Lower leg skin (tissue), 3 donors: ENCODE results near the gene DNAL1.

ENCODE experiments used
- POLR2A ChIP-seq, 2 donors: fragments of 450-650 bp; IDR thresholded peaks; one replicate each; pipeline ENCODE4 v1.6.1; 2016 to 2017; ENCODE audit warnings: antibody characterized with exemption in 2 of 2, mild to moderate bottlenecking in 1 of 2, moderate library complexity in 1 of 2
- TF ChIP-seq, protein P1 (sequence below), 3 donors: fragments of 450-650 bp; IDR thresholded peaks; one replicate each; pipeline ENCODE4 v1.5.1; 2016; ENCODE audit warnings: antibody characterized with exemption in 3 of 3, mild to moderate bottlenecking in 3 of 3, moderate library complexity in 2 of 3

DNA sequence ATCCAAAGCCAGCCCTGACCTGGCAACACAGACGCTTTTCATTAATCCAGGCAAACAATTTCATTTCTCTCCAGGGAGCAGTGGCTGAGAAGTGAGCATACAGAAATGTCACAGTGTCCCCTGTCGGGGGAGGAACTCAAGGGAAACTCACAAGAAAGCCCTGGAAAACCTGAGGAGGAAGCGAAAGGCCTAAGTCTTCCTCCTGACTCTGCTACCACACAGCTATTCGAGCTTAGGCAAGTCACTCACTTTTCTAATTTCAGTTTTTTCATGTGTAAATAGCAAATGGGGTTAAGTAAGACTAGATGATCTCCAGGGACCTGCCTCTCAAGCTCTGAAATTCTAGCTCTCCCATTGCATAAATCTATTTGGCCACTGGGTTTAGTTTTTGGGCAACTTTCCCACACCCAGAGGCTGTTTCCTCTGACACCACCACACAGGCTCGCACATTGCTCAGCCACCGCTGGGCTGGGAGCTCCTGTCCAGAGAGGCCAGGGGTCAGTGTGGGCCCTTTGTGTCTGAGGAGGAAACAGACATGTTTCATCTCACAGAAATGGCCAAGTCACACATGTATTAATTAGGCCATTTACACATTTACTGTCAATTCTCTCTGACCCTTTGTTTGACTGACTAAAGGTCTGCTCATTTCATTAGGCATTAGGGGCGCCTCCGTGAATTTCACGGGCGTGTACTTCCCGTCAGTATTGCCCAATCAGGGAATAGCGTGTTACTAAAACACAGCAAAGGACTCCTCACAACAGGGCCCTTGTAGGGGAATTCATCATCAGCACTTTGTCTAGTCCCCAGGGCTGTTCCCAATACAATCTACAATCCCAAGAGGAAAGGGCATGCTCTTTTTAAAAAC, 79.2 kb downstream of the DNAL1 start:
- TF ChIP-seq, protein P1, sequence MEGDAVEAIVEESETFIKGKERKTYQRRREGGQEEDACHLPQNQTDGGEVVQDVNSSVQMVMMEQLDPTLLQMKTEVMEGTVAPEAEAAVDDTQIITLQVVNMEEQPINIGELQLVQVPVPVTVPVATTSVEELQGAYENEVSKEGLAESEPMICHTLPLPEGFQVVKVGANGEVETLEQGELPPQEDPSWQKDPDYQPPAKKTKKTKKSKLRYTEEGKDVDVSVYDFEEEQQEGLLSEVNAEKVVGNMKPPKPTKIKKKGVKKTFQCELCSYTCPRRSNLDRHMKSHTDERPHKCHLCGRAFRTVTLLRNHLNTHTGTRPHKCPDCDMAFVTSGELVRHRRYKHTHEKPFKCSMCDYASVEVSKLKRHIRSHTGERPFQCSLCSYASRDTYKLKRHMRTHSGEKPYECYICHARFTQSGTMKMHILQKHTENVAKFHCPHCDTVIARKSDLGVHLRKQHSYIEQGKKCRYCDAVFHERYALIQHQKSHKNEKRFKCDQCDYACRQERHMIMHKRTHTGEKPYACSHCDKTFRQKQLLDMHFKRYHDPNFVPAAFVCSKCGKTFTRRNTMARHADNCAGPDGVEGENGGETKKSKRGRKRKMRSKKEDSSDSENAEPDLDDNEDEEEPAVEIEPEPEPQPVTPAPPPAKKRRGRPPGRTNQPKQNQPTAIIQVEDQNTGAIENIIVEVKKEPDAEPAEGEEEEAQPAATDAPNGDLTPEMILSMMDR (IDR thresholded peaks at IDR 0.05) = peak in 1 of 3 donors; percentile 4
- TF ChIP-seq POLR2A (IDR thresholded peaks at IDR 0.05) = no peak
